HepG2 (cell line): ENCODE data around the gene CNTN2. TPM values are rescaled to one million over a fixed set of nuclear protein-coding genes. Genes with fewer than 3 reads are reported as not detected.

Experiments
- BORCS8-MEF2B ChIP-seq: sonication (generic); formaldehyde crosslinking; IDR thresholded peaks from 2 replicates; pipeline ENCODE4 v1.8.0; 2022; ENCODE audit warnings: mild to moderate bottlenecking, missing genetic modification reagents
- CAMTA2 ChIP-seq: sonication (generic); formaldehyde crosslinking; IDR thresholded peaks from 2 replicates; pipeline ENCODE4 v1.4.0; 2020; ENCODE audit warnings: mild to moderate bottlenecking, missing genetic modification reagents, borderline replicate concordance
- E2F5 ChIP-seq: sonication (generic); formaldehyde crosslinking; conservative IDR thresholded peaks from 2 replicates; pipeline ENCODE4 v1.4.0; 2020; ENCODE audit warnings: missing genetic modification reagents
- ELF1 ChIP-seq: sonication (generic); formaldehyde crosslinking; IDR thresholded peaks from 2 replicates; pipeline ENCODE4 v1.4.0; 2020; ENCODE audit warnings: missing genetic modification reagents
- FOXP1 ChIP-seq, 2 experiments: fragments of 450-650 bp in 1 of 2; IDR thresholded peaks; 2 replicates each; pipeline ENCODE4 v1.6.1; 2017 to 2018; ENCODE audit warnings: antibody characterized with exemption in 1 of 2
- IRF2 ChIP-seq: IDR thresholded peaks from 2 replicates; pipeline ENCODE4 v1.6.1; 2018; ENCODE audit warnings: missing genetic modification reagents, missing compliant biosample characterization
- JUNB ChIP-seq: sonication (generic); formaldehyde crosslinking; IDR thresholded peaks from 2 replicates; pipeline ENCODE4 v1.8.0; 2022; ENCODE audit warnings: missing genetic modification reagents, mild to moderate bottlenecking, borderline replicate concordance
- MAZ ChIP-seq, 2 experiments: sonication (generic) in 1 of 2; formaldehyde crosslinking in 1 of 2; IDR thresholded peaks; 2 replicates each; pipeline versions ENCODE4 v1.5.0 to v1.6.1; 2012 to 2020; ENCODE audit warnings: low read depth in 2 of 2, mild to moderate bottlenecking in 2 of 2, borderline replicate concordance in 1 of 2, improper control_type of control experiment in 1 of 2, low read length in 1 of 2, missing genetic modification reagents in 1 of 2, moderate library complexity in 1 of 2
- MBD4 ChIP-seq: IDR thresholded peaks from 2 replicates; pipeline ENCODE4 v1.6.1; 2012; ENCODE audit warnings: low read length, inconsistent platforms, borderline replicate concordance
- NRL ChIP-seq: sonication (generic); formaldehyde crosslinking; IDR thresholded peaks from 2 replicates; pipeline ENCODE4 v1.5.0; 2020; ENCODE audit warnings: missing genetic modification reagents, mild to moderate bottlenecking, moderate library complexity, borderline replicate concordance
- PBX2 ChIP-seq: IDR thresholded peaks from 2 replicates; pipeline ENCODE4 v1.6.1; 2016; ENCODE audit warnings: control low read depth
- PHF20 ChIP-seq: sonication (generic); formaldehyde crosslinking; IDR thresholded peaks from 2 replicates; pipeline ENCODE4 v1.5.0; 2020; ENCODE audit warnings: mild to moderate bottlenecking, missing genetic modification reagents
- SMAD1 ChIP-seq: sonication (generic); formaldehyde crosslinking; IDR thresholded peaks from 2 replicates; pipeline ENCODE4 v1.4.0; 2020; ENCODE audit warnings: missing genetic modification reagents, low read depth, mild to moderate bottlenecking, borderline replicate concordance
- SMC3 ChIP-seq: IDR thresholded peaks from 2 replicates; pipeline ENCODE4 v1.6.1; 2011; ENCODE audit warnings: low read length, improper control_type of control experiment
- SP4 ChIP-seq: sonication (generic); formaldehyde crosslinking; IDR thresholded peaks from 2 replicates; pipeline ENCODE4 v1.8.1; 2023; ENCODE audit warnings: mild to moderate bottlenecking, missing genetic modification reagents
- XRCC5 ChIP-seq: fragments of 200-400 bp; formaldehyde crosslinking; optimal IDR thresholded peaks from 2 replicates; pipeline ENCODE3; 2017; ENCODE audit warnings: mild to moderate bottlenecking, low read length
- ZBTB49 ChIP-seq: sonication (generic); formaldehyde crosslinking; IDR thresholded peaks from 2 replicates; pipeline ENCODE4 v1.4.0; 2020; ENCODE audit warnings: missing genetic modification reagents, borderline replicate concordance
- ZNF3 ChIP-seq: IDR thresholded peaks from 2 replicates; pipeline ENCODE4 v1.7.0; 2017; ENCODE audit warnings: inconsistent platforms
- ZNF451 ChIP-seq: sonication (generic); formaldehyde crosslinking; IDR thresholded peaks from 2 replicates; pipeline ENCODE4 v1.5.0; 2020; ENCODE audit warnings: mild to moderate bottlenecking, missing genetic modification reagents
- ZNF557 ChIP-seq: sonication (generic); formaldehyde crosslinking; IDR thresholded peaks from 2 replicates; pipeline ENCODE4 v1.4.0; 2020; ENCODE audit warnings: missing genetic modification reagents
- ZNF672 ChIP-seq: sonication (generic); formaldehyde crosslinking; IDR thresholded peaks from 2 replicates; pipeline ENCODE4 v1.8.1; 2022; ENCODE audit warnings: missing genetic modification reagents
- polyA plus RNA-seq, 8 experiments: library from polyadenylated mRNA; depleted of rRNA in 3 of 8; stranded (reverse) in 7 of 8; unstranded in 1 of 8; fragments of >200 nt; fragmentation: Illumina TruSeq in 4 of 8; extraction: Trizol in 4 of 8; gene quantifications; 2 replicates each; pipeline versions ENCODE4 v1.2.1 to v1.2.3, GENCODE V29; 2011 to 2016; ENCODE audit warnings: low read depth in 4 of 8, missing spikeins in 1 of 8, mixed read lengths in 1 of 8; ENCODE audit not compliant: insufficient read depth in 1 of 8
- total RNA-seq, 5 experiments: library from RNA; depleted of rRNA; stranded (reverse); fragments of >200 nt; fragmentation: Illumina TruSeq; extraction: Trizol; gene quantifications; 2 replicates each; pipeline ENCODE4 v1.2.3, GENCODE V29; 2016; ENCODE audit warnings: low read depth in 1 of 5
- TF ChIP-seq, protein P1 (sequence below): IDR thresholded peaks from 2 replicates; pipeline ENCODE4 v1.6.1; 2016; ENCODE audit warnings: mild to moderate bottlenecking
- TF ChIP-seq, protein P2 (sequence below): fragments of 450-650 bp; IDR thresholded peaks from 2 replicates; pipeline ENCODE4 v1.6.1; 2017; ENCODE audit warnings: mild to moderate bottlenecking

Gene CNTN2
- total and polyA plus RNA-seq, 2 of the 13 experiments (the other 11 are each of a cell fraction or from before 2014, with no cell fraction given) = not detected

- TF ChIP-seq IRF2 (CRISPR knock-in tag) = no peak
- peak; percentile 54 for TF ChIP-seq XRCC5
- TF ChIP-seq JUNB (CRISPR knock-in tag) = no peak
- no peak for TF ChIP-seq ELF1 (CRISPR knock-in tag)
- no peak for TF ChIP-seq SP4 (CRISPR knock-in tag)
- no peak for TF ChIP-seq ZNF672
- TF ChIP-seq ZNF557 (CRISPR knock-in tag) = no peak
- TF ChIP-seq SMAD1 = no peak
- TF ChIP-seq, protein P1, sequence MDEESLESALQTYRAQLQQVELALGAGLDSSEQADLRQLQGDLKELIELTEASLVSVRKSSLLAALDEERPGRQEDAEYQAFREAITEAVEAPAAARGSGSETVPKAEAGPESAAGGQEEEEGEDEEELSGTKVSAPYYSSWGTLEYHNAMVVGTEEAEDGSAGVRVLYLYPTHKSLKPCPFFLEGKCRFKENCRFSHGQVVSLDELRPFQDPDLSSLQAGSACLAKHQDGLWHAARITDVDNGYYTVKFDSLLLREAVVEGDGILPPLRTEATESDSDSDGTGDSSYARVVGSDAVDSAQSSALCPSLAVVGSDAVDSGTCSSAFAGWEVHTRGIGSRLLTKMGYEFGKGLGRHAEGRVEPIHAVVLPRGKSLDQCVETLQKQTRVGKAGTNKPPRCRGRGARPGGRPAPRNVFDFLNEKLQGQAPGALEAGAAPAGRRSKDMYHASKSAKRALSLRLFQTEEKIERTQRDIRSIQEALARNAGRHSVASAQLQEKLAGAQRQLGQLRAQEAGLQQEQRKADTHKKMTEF = no peak
- TF ChIP-seq E2F5 (CRISPR knock-in tag) = no peak
- TF ChIP-seq CAMTA2 (CRISPR knock-in tag) = no peak
- TF ChIP-seq ZNF3 = no peak
- TF ChIP-seq SMC3 = peak; percentile 92
- TF ChIP-seq MAZ (IDR thresholded peaks at IDR 0.05; ENCODE audit: borderline replicate concordance, low read depth, low read length) = peak; percentile 80; the same call in 1 of the 2 replicates
- TF ChIP-seq MAZ (CRISPR knock-in tag; IDR thresholded peaks at IDR 0.05; ENCODE audit: low read depth) = no peak
- no peak for TF ChIP-seq ZNF451 (CRISPR knock-in tag)
- no peak for TF ChIP-seq PHF20
- TF ChIP-seq MBD4 = no peak
- TF ChIP-seq ZBTB49 = no peak
- TF ChIP-seq FOXP1 (IDR thresholded peaks at IDR 0.05) = no peak
- no peak for TF ChIP-seq FOXP1 (CRISPR knock-in tag; IDR thresholded peaks at IDR 0.05)
- TF ChIP-seq PBX2 (CRISPR knock-in tag) = no peak
- no peak for TF ChIP-seq NRL
- 0 out of 2 replicates have a peak, but pooled peaks have one; percentile 25 for TF ChIP-seq BORCS8-MEF2B (CRISPR knock-in tag)
- TF ChIP-seq, protein P2, sequence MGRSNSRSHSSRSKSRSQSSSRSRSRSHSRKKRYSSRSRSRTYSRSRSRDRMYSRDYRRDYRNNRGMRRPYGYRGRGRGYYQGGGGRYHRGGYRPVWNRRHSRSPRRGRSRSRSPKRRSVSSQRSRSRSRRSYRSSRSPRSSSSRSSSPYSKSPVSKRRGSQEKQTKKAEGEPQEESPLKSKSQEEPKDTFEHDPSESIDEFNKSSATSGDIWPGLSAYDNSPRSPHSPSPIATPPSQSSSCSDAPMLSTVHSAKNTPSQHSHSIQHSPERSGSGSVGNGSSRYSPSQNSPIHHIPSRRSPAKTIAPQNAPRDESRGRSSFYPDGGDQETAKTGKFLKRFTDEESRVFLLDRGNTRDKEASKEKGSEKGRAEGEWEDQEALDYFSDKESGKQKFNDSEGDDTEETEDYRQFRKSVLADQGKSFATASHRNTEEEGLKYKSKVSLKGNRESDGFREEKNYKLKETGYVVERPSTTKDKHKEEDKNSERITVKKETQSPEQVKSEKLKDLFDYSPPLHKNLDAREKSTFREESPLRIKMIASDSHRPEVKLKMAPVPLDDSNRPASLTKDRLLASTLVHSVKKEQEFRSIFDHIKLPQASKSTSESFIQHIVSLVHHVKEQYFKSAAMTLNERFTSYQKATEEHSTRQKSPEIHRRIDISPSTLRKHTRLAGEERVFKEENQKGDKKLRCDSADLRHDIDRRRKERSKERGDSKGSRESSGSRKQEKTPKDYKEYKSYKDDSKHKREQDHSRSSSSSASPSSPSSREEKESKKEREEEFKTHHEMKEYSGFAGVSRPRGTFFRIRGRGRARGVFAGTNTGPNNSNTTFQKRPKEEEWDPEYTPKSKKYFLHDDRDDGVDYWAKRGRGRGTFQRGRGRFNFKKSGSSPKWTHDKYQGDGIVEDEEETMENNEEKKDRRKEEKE = no peak
Observed at GRCh38 chr1:205061665-205062069, 18.7 kb downstream of the CNTN2 start (continued).
